Measurements from ENCODE around the gene TBX1.

Gene TBX1

DNA sequence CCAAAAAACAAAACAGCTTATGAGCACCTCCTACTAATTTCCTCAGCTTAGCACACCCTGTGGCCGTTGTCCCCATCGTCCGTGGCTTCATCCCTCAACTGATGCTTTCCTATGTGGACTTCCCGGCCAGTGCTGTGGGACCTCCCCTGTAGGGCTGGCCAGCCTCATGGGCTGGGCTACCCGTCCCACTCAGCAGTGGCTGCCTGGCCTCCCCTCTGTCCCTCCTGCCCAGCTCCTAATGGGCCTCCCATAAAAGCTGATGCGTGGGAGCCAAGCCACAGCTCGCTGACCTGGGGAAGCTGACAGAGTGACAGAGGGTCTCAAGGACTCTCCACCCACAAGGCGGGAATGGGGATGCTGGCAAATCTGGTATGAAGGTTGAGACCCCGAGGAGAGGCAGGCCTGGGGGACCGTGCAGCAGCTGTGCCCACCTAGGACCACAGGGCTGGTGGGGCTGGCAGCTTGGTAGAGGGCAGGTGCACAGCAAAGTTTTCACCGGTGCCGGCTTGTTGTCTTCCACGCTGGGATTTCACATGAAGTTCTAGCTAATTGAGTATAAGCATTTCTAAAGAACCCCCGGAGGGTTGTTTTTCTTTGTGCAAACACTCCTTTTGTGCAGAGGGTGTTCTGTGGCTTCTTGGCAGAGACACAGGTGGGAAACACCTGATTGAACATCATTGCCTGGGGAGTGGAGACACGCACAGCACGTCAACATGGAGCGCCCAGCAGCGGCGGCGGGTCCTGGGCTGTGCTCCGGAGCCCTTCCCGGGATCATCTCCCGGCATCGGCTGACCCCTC, 23.2 kb downstream of the TBX1 start:
- Histone ChIP-seq H3K36me3 (ENCODE audit: control insufficient read depth, insufficient read depth, low read length) (no peaks in the 10 kb centered on the region), H3K4me1 (no peaks in the 10 kb centered on the region), H3K27ac (no peak overlapping the region), H3K27me3 (ENCODE audit: control insufficient read depth, insufficient read depth, low read length) (no peaks in the 10 kb centered on the region), H3K79me2 (no peaks in the 10 kb centered on the region), H3K9me3 (ENCODE audit: control insufficient read depth, low read length) (no peaks in the 10 kb centered on the region), H3K9ac (no peak overlapping the region), H3K4me2 (ENCODE audit: low read length) (no peak overlapping the region), H2AFZ (no peak overlapping the region), H3K4me3 (ENCODE audit: low read depth, low read length) (no peak overlapping the region)
- TF ChIP-seq, protein P1, sequence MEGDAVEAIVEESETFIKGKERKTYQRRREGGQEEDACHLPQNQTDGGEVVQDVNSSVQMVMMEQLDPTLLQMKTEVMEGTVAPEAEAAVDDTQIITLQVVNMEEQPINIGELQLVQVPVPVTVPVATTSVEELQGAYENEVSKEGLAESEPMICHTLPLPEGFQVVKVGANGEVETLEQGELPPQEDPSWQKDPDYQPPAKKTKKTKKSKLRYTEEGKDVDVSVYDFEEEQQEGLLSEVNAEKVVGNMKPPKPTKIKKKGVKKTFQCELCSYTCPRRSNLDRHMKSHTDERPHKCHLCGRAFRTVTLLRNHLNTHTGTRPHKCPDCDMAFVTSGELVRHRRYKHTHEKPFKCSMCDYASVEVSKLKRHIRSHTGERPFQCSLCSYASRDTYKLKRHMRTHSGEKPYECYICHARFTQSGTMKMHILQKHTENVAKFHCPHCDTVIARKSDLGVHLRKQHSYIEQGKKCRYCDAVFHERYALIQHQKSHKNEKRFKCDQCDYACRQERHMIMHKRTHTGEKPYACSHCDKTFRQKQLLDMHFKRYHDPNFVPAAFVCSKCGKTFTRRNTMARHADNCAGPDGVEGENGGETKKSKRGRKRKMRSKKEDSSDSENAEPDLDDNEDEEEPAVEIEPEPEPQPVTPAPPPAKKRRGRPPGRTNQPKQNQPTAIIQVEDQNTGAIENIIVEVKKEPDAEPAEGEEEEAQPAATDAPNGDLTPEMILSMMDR (IDR thresholded peaks at IDR 0.05): no peak

DNA sequence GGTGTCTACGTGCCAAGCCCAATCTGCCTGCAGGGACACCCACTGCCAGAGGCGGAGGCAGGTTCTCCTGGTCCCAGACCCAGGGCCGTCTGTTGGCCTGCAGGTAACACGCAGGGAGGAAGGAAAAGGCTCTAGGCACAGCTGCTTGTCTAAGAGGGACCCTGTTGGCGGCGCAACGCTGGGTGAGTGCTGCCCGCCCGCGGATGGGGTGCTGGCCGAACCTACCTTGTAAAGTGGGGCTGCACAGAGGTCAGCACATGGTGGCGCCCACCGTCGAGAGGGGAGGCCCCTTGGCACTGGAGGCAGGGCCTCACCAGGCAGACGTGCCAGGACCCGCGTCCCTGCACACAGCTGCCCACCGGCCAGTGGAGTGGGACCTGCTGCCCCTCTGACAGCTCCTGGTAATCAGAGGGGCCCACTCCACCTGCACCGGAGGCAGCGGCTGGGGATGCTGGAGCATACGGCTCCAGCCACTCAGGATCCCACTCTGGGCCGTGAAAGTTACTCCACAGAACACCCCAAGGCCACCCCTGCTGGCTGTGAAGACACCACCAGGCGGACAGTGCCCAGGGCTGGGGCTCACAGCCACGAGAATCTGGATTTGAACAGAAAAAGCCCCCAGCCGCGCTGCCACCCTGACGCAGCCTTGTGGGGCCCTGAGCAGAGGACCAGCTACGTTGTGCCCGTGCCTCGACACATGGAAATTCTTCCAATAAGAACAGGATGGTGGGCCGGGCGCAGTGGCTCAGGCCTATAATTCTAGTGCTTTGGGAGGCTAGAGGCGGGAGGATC, 24.0 kb downstream of the TBX1 start:
- Histone ChIP-seq H3K4me1 (no peaks in the 10 kb centered on the region), H3K4me2 (ENCODE audit: low read length) (no peak overlapping the region), H2AFZ (no peak overlapping the region), H3K9ac (no peak overlapping the region), H3K79me2 (no peaks in the 10 kb centered on the region), H3K9me3 (ENCODE audit: control insufficient read depth, low read length) (no peaks in the 10 kb centered on the region), H3K27me3 (ENCODE audit: control insufficient read depth, insufficient read depth, low read length) (no peaks in the 10 kb centered on the region), H3K27ac (no peak overlapping the region), H3K36me3 (ENCODE audit: control insufficient read depth, insufficient read depth, low read length) (no peaks in the 10 kb centered on the region), H3K4me3 (ENCODE audit: low read depth, low read length) (no peak overlapping the region)
- TF ChIP-seq, protein P1 (IDR thresholded peaks at IDR 0.05): no peak

DNA sequence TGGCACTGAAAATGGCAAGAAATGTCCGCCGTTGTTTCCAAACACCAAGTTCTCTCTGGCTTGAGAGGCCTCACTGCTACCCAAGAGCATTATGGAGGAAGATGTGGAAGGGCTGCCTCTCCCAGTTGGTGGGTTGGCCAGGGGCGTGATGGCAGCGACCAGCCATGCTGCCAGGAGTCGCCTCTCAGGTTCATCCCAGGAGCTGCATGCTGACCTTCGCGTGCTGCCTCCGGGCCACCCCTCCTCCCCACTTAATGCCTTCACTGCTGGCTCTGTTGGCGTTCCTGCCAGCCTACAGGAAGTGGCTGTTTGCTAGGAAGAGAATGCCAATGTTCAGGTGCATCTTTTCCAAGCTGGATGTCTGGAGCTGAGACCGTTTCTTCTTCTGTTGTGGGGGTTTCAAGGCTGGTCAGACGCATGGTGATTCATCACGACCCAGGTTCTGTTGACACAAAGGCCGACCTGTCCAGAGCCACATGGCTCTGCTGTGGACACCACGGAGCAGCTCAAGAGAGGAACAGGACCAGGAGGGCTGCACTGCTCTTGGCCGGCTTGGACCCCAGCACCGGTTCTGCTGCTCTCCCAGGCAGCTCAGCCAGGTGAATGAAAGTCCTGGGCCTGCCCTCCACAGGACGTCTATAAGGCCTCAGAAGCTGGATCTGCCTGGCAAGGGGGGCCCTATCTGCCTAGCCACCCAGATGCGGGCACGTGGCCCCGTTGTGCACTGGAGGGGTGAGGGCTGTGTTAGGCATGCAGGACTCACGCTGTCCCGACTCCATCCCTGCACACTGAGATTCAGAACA, 25.1 kb downstream of the TBX1 start:
- no peaks in the 10 kb centered on the region for H3K36me3 ChIP-seq (ENCODE audit: control insufficient read depth, insufficient read depth, low read length)
- H3K9ac ChIP-seq: no peak overlapping the region
- H3K27me3 ChIP-seq (ENCODE audit: control insufficient read depth, insufficient read depth, low read length): no peaks in the 10 kb centered on the region
- no peaks in the 10 kb centered on the region for H3K4me1 ChIP-seq
- no peak overlapping the region for H3K27ac ChIP-seq
- H2AFZ ChIP-seq: no peak overlapping the region
- H3K79me2 ChIP-seq: no peaks in the 10 kb centered on the region
- no peaks in the 10 kb centered on the region for H3K9me3 ChIP-seq (ENCODE audit: control insufficient read depth, low read length)
- H3K4me3 ChIP-seq (ENCODE audit: low read depth, low read length): no peak overlapping the region
- H3K4me2 ChIP-seq (ENCODE audit: low read length): no peak overlapping the region
- TF ChIP-seq, protein P1 (IDR thresholded peaks at IDR 0.05): no peak

DNA sequence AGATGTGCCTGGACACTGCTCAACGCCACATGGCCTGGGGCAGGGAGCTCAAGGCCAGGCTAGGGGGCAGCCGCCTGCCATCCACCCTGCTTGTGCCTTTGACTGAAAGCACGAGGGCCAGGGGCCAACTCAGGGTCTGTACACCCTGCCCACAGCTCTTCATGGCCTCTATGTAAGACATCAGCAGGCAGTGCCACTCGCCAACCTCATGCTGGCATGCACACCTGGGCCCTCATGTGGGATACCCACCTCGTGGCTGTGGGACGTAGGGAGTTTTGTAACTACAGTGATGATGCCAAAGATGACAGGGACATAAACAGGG, 25.6 kb downstream of the TBX1 start:
- H3K27ac ChIP-seq: no peak overlapping the region
- H3K9ac ChIP-seq: no peak overlapping the region
- no peaks in the 10 kb centered on the region for H3K36me3 ChIP-seq (ENCODE audit: control insufficient read depth, insufficient read depth, low read length)
- H2AFZ ChIP-seq: no peak overlapping the region
- H3K4me3 ChIP-seq (ENCODE audit: low read depth, low read length): no peak overlapping the region
- H3K4me2 ChIP-seq (ENCODE audit: low read length): no peak overlapping the region
- no peaks in the 10 kb centered on the region for H3K27me3 ChIP-seq (ENCODE audit: control insufficient read depth, insufficient read depth, low read length)
- no peaks in the 10 kb centered on the region for H3K4me1 ChIP-seq
- H3K79me2 ChIP-seq: no peaks in the 10 kb centered on the region
- TF ChIP-seq, protein P1 (IDR thresholded peaks at IDR 0.05): no peak
- no peaks in the 10 kb centered on the region for H3K9me3 ChIP-seq (ENCODE audit: control insufficient read depth, low read length)

All from parathyroid adenoma (tissue), 2 donors.